MM.1S (cell line): ENCODE data around the gene AGAP1.

Experiments
- DNase-seq: peaks from one replicate; pipeline ENCODE4 v3.0.0-alpha.2; 2015
- H2AFZ ChIP-seq: fragments of 300-600 bp; sonication (generic); 2 replicates; pipeline ENCODE4 v1.6.0; 2016; ENCODE audit warnings: antibody characterized with exemption, low read length
- H3F3A ChIP-seq: fragments of 300-600 bp; sonication (generic); 2 replicates; pipeline ENCODE4 v1.6.1; 2016; ENCODE audit warnings: mild to moderate bottlenecking, antibody characterized with exemption, low read length, moderate library complexity, mixed read lengths; ENCODE audit not compliant: insufficient read depth
- H3K27ac ChIP-seq: fragments of 300-600 bp; sonication (generic); 2 replicates; pipeline ENCODE4 v1.5.1; 2016; ENCODE audit warnings: mild to moderate bottlenecking, low read length
- H3K27me3 ChIP-seq: fragments of 300-600 bp; sonication (generic); replicated peaks from 2 replicates; pipeline ENCODE4 v1.6.0; 2016; ENCODE audit warnings: low read length; ENCODE audit not compliant: insufficient read depth
- H3K36me3 ChIP-seq: fragments of 300-600 bp; sonication (generic); replicated peaks from 2 replicates; pipeline ENCODE4 v1.6.1; 2016; ENCODE audit warnings: mild to moderate bottlenecking, low read length, mixed read lengths; ENCODE audit not compliant: insufficient read depth
- H3K4me1 ChIP-seq: fragments of 300-600 bp; sonication (generic); 2 replicates; pipeline ENCODE4 v1.6.1; 2016; ENCODE audit warnings: low read length, mixed read lengths
- H3K4me2 ChIP-seq: fragments of 300-600 bp; sonication (generic); 2 replicates; pipeline ENCODE4 v1.6.0; 2016; ENCODE audit warnings: low read depth, low read length
- H3K4me3 ChIP-seq: fragments of 300-600 bp; sonication (generic); 2 replicates; pipeline ENCODE4 v1.5.1; 2016; ENCODE audit warnings: low read length, mixed read lengths
- H3K79me2 ChIP-seq: fragments of 300-600 bp; sonication (generic); 2 replicates; pipeline ENCODE4 v1.6.1; 2016; ENCODE audit warnings: mixed run types, low read length, mixed read lengths
- H3K9ac ChIP-seq: fragments of 300-600 bp; sonication (generic); 2 replicates; pipeline ENCODE4 v1.6.1; 2016; ENCODE audit warnings: low read length, mixed read lengths
- H3K9me2 ChIP-seq: fragments of 300-600 bp; sonication (generic); replicated peaks from 2 replicates; pipeline ENCODE4 v1.6.1; 2016; ENCODE audit warnings: mild to moderate bottlenecking, low read length, mixed read lengths; ENCODE audit not compliant: insufficient read depth
- H3K9me3 ChIP-seq: fragments of 300-600 bp; sonication (generic); replicated peaks from 2 replicates; pipeline ENCODE4 v1.6.1; 2016; ENCODE audit warnings: mild to moderate bottlenecking, low read length, mixed read lengths; ENCODE audit not compliant: insufficient read depth
- H4K20me1 ChIP-seq: fragments of 300-600 bp; sonication (generic); 2 replicates; pipeline ENCODE4 v1.6.1; 2016; ENCODE audit warnings: mild to moderate bottlenecking, low read length, moderate library complexity, mixed read lengths; ENCODE audit not compliant: insufficient read depth
- CTCF ChIP-seq: fragments of 300-600 bp; sonication (generic); IDR thresholded peaks from 2 replicates; pipeline ENCODE4 v1.5.1; 2016; ENCODE audit warnings: antibody characterized with exemption, low read length, mixed read lengths
- EZH2 ChIP-seq: fragments of 300-600 bp; sonication (generic); optimal IDR thresholded peaks from 2 replicates; pipeline ENCODE3; 2017; ENCODE audit warnings: low read depth, mild to moderate bottlenecking, antibody characterized with exemption, low read length, mixed read lengths
- EZH2phosphoT487 ChIP-seq: fragments of 300-600 bp; sonication (generic); IDR thresholded peaks from 2 replicates; pipeline ENCODE4 v1.6.1; 2018; ENCODE audit warnings: antibody characterized with exemption, low read length

AGAP1 gene

GRCh38 chr2:235976956-235977355, 483.1 kb downstream of the AGAP1 start:
- H3K27ac ChIP-seq = peak overlapping the region; percentile 10; the same call in 1 of the 2 replicates
- no peaks in the 10 kb centered on the region for H4K20me1 ChIP-seq
- H3K9ac ChIP-seq = no peak overlapping the region
- TF ChIP-seq EZH2 = no peak
- no peak for TF ChIP-seq EZH2phosphoT487
- TF ChIP-seq CTCF = no peak
- H3K27me3 ChIP-seq = no peaks in the 10 kb centered on the region
- DNase-seq = no peak
- no peaks in the 10 kb centered on the region for H3K36me3 ChIP-seq
- no peak overlapping the region for H2AFZ ChIP-seq
- H3K9me2 ChIP-seq = no peaks in the 10 kb centered on the region
- H3K4me1 ChIP-seq = no peaks in the 10 kb centered on the region
- H3K9me3 ChIP-seq = no peaks in the 10 kb centered on the region
- no peaks in the 10 kb centered on the region; the same call in 1 of the 2 replicates for H3K79me2 ChIP-seq
- peak overlapping the region; percentile 30; the same call in 1 of the 2 replicates for H3K4me2 ChIP-seq
- no peak overlapping the region for H3K4me3 ChIP-seq
- H3F3A ChIP-seq = no peaks in the 10 kb centered on the region

- peak overlapping the region; percentile 10; the same call in 1 of the 2 replicates for H3K27ac ChIP-seq
- no peaks in the 10 kb centered on the region; the same call in 1 of the 2 replicates for H3K79me2 ChIP-seq
- no peak for TF ChIP-seq EZH2
- TF ChIP-seq CTCF = no peak
- no peak for TF ChIP-seq EZH2phosphoT487
- no peaks in the 10 kb centered on the region for H3K9me3 ChIP-seq
- no peak overlapping the region for H2AFZ ChIP-seq
- no peaks in the 10 kb centered on the region for H3K27me3 ChIP-seq
- no peaks in the 10 kb centered on the region for H3F3A ChIP-seq
- no peak overlapping the region for H3K4me3 ChIP-seq
- no peaks in the 10 kb centered on the region for H3K4me1 ChIP-seq
- H3K4me2 ChIP-seq = peak overlapping the region; percentile 30; the same call in 1 of the 2 replicates
- no peak overlapping the region for H3K9ac ChIP-seq
- peak; percentile 44 for DNase-seq
- no peaks in the 10 kb centered on the region for H3K36me3 ChIP-seq
- H4K20me1 ChIP-seq = no peaks in the 10 kb centered on the region
- H3K9me2 ChIP-seq = no peaks in the 10 kb centered on the region
Observed at GRCh38 chr2:235977445-235977844, 483.6 kb downstream of the AGAP1 start.

GRCh38 chr2:235978022-235978421, 484.2 kb downstream of the AGAP1 start:
- Histone ChIP-seq H3K9me3 (no peaks in the 10 kb centered on the region), H3K36me3 (no peaks in the 10 kb centered on the region), H3K4me1 (no peaks in the 10 kb centered on the region), H3K27me3 (no peaks in the 10 kb centered on the region), H3K9me2 (no peaks in the 10 kb centered on the region), H3K4me3 (no peak overlapping the region), H3K4me2 (peak overlapping the region; percentile 30; the same call in 1 of the 2 replicates), H3K79me2 (no peaks in the 10 kb centered on the region; the same call in 1 of the 2 replicates), H3K9ac (no peak overlapping the region), H4K20me1 (no peaks in the 10 kb centered on the region), H3K27ac (no peak overlapping the region), H3F3A (no peaks in the 10 kb centered on the region), H2AFZ (no peak overlapping the region)
- TF ChIP-seq EZH2phosphoT487 (no peak), EZH2 (no peak), CTCF (no peak)
- DNase-seq = no peak
